Ovary (tissue), 3 donors: ENCODE data around the gene RAB40B.

Experiments used
- POLR2A ChIP-seq: fragments of 450-650 bp; IDR thresholded peaks from one replicate; pipeline ENCODE4 v1.6.1; 2017; ENCODE audit warnings: antibody characterized with exemption, mild to moderate bottlenecking, moderate library complexity
- TF ChIP-seq, protein P1 (sequence below), 3 donors: fragments of 450-650 bp in 2 of 3; fragments of 200-600 bp in 1 of 3; IDR thresholded peaks; one replicate each; pipeline versions ENCODE4 v1.5.1 to v1.8.0; 2016 to 2022; ENCODE audit warnings: antibody characterized with exemption in 3 of 3, mild to moderate bottlenecking in 1 of 3
- donor health status: DM: no; HTN: no; CAD: no.

DNA sequence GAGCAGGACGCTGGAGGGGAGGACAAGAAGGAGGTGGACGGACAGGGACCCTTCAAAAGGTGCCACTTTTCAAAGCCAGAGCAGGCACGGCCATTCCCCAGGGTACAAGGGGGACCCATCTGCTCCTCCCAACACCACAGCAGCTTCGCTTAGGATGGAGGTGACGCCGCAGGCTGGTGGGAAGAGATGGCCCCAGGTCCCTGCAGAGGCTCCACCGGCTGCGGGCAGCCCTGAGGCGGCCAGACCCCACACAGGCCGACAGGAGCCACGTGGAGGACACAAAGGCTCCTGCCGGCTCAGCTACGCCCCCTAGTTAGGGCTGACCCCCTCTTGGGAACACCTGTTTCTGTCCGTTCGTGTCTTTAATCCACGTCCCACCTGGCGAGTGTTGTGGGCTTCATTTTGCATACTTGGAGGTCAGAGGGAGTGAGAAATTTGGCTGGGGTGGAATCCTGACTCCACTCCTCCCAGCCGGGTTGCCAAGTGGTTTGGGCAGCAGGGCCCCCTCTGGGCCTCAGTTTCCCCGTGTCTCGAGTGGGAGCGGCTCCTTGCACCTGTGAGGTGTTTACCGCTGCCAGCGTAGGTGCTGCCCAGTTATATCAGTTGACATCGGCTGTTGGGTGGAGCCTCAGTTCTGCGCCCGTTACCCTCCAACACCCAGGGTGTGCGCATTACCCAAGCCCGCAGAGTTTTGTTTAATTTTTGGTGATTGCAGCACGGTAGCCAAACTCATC, 12.2 kb upstream of the RAB40B start:
- TF ChIP-seq, protein P1, sequence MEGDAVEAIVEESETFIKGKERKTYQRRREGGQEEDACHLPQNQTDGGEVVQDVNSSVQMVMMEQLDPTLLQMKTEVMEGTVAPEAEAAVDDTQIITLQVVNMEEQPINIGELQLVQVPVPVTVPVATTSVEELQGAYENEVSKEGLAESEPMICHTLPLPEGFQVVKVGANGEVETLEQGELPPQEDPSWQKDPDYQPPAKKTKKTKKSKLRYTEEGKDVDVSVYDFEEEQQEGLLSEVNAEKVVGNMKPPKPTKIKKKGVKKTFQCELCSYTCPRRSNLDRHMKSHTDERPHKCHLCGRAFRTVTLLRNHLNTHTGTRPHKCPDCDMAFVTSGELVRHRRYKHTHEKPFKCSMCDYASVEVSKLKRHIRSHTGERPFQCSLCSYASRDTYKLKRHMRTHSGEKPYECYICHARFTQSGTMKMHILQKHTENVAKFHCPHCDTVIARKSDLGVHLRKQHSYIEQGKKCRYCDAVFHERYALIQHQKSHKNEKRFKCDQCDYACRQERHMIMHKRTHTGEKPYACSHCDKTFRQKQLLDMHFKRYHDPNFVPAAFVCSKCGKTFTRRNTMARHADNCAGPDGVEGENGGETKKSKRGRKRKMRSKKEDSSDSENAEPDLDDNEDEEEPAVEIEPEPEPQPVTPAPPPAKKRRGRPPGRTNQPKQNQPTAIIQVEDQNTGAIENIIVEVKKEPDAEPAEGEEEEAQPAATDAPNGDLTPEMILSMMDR (IDR thresholded peaks at IDR 0.05), result no peak
- TF ChIP-seq POLR2A, result no peak
